OCI-LY3 (cell line): ENCODE data around the gene GOLGA8R.
"Not testable (repeated sequence)": the region's sequence is repeated elsewhere in the genome, so short reads cannot be mapped to it uniquely, and the experiment has no call there.

Source experiments
- EZH2phosphoT487 ChIP-seq: fragments of 200-600 bp; shearing (Covaris generic); IDR thresholded peaks from 2 replicates; pipeline ENCODE4 v1.6.1; 2018; ENCODE audit warnings: antibody characterized with exemption, mixed run types, low read depth
- TF ChIP-seq, protein P1 (sequence below): fragments of 200-600, 300-600 bp; sonication (generic); IDR thresholded peaks from 2 replicates; pipeline ENCODE4 v1.5.1; 2014; ENCODE audit warnings: antibody characterized with exemption, low read length, low read depth

DNA sequence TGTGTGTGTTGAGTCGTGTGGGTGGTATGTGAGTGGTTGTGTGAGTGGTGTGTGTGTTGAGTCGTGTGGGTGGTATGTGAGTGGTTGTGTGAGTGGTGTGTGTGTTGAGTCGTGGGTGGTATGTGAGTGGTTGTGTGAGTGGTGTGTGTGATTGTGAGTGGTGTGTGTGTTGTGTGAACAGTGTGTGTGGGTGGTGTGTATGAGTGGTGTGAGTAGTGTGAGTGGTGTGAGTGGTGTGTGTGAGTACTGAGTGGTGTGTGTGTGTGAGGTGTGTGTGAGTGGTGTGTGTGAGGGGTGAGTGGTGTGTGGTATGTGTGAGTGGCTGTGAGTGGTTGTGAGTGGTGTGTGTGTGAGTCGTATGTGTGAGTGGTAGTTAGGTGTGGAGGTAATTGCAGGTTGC is 38.2 kb downstream of the GOLGA8R start:
- not testable (repeated sequence) for TF ChIP-seq EZH2phosphoT487
- TF ChIP-seq, protein P1, sequence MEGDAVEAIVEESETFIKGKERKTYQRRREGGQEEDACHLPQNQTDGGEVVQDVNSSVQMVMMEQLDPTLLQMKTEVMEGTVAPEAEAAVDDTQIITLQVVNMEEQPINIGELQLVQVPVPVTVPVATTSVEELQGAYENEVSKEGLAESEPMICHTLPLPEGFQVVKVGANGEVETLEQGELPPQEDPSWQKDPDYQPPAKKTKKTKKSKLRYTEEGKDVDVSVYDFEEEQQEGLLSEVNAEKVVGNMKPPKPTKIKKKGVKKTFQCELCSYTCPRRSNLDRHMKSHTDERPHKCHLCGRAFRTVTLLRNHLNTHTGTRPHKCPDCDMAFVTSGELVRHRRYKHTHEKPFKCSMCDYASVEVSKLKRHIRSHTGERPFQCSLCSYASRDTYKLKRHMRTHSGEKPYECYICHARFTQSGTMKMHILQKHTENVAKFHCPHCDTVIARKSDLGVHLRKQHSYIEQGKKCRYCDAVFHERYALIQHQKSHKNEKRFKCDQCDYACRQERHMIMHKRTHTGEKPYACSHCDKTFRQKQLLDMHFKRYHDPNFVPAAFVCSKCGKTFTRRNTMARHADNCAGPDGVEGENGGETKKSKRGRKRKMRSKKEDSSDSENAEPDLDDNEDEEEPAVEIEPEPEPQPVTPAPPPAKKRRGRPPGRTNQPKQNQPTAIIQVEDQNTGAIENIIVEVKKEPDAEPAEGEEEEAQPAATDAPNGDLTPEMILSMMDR, result not testable (repeated sequence)
